GM21367 (cell line): Measurements from ENCODE around the gene PPP1R12B.
"Not testable (repeated sequence)": the region's sequence is repeated elsewhere in the genome, so short reads cannot be mapped to it uniquely, and the experiment has no call there.

Experiments
- ATAC-seq: cut with Tn5 transposase; IDR thresholded peaks from one replicate; pipeline ENCODE4 v1.9.1; 2021; ENCODE audit not compliant: unreplicated experiment

The PPP1R12B gene

GRCh38 chr1:202576816-202577215 is 228.3 kb downstream of the PPP1R12B start:
- no peak for ATAC-seq

- no peak for ATAC-seq
Measured at GRCh38 chr1:202577381-202577780, 228.9 kb downstream of the PPP1R12B start.

GRCh38 chr1:202578001-202578504 is 229.6 kb downstream of the PPP1R12B start:
- ATAC-seq, result no peak

- no peak for ATAC-seq
Measured at GRCh38 chr1:202578565-202578964, 230.1 kb downstream of the PPP1R12B start.

GRCh38 chr1:202579806-202580205 is 231.3 kb downstream of the PPP1R12B start:
- ATAC-seq, result no peak

- no peak for ATAC-seq
Measured at GRCh38 chr1:202580619-202581018, 232.1 kb downstream of the PPP1R12B start.

GRCh38 chr1:202582350-202582749 is 233.9 kb downstream of the PPP1R12B start:
- ATAC-seq, result not testable (repeated sequence)

GRCh38 chr1:202584707-202585589 is 236.4 kb downstream of the PPP1R12B start:
- no peak for ATAC-seq

- ATAC-seq, result no peak
Measured at GRCh38 chr1:202585590-202585933, 237.1 kb downstream of the PPP1R12B start.

GRCh38 chr1:202586018-202586821 is 237.7 kb downstream of the PPP1R12B start:
- no peak for ATAC-seq

- no peak for ATAC-seq
Measured at GRCh38 chr1:202586871-202587270, 238.4 kb downstream of the PPP1R12B start.

GRCh38 chr1:202587859-202588485 is 239.5 kb downstream of the PPP1R12B start:
- ATAC-seq, result no peak

GRCh38 chr1:202588503-202589189 is 240.1 kb downstream of the PPP1R12B start:
- ATAC-seq, result no peak

- no peak for ATAC-seq
Measured at GRCh38 chr1:202589190-202589930, 240.9 kb downstream of the PPP1R12B start.

- ATAC-seq, result no peak
Measured at GRCh38 chr1:202590126-202590525, 241.6 kb downstream of the PPP1R12B start.

- ATAC-seq, result no peak
Measured at GRCh38 chr1:202590975-202591411, 242.5 kb downstream of the PPP1R12B start.

- ATAC-seq, result no peak
Measured at GRCh38 chr1:202591515-202591914, 243.0 kb downstream of the PPP1R12B start.

- ATAC-seq, result no peak
Measured at GRCh38 chr1:202592146-202592545, 243.6 kb downstream of the PPP1R12B start.

- no peak for ATAC-seq
Measured at GRCh38 chr1:202593845-202594244, 245.3 kb downstream of the PPP1R12B start.

- ATAC-seq, result no peak
Measured at GRCh38 chr1:202596638-202597037, 248.1 kb downstream of the PPP1R12B start.
